Endothelial cell of umbilical vein (primary cell): ENCODE measurements around the gene SLC9A9. TPM values are rescaled to one million over a fixed set of nuclear protein-coding genes. Genes with fewer than 3 reads are reported as not detected.

ENCODE experiments used
- BruUV-seq: library from RNA; stranded (reverse); fragments of 400-500 nt; replicated peaks from 2 replicates; lab custom pipeline; 2021; lab: Mats Ljungman, UMichigan
- CTCF ChIA-PET: fragments of 300-600, 350-600 bp; sonication (Branson Sonifier 250); formaldehyde crosslinking; loops from one replicate; lab custom pipeline; 2021; ENCODE audit warnings: antibody characterized with exemption, inconsistent platforms; lab: Charles Lee
- POLR2A ChIA-PET: fragments of 300-600, 350-600 bp; sonication (Branson Sonifier 250); formaldehyde crosslinking; loops from one replicate; lab custom pipeline; 2021; ENCODE audit warnings: antibody characterized with exemption, inconsistent platforms; lab: Charles Lee
- DNase-seq: peaks from one replicate; pipeline ENCODE4 v3.0.0-alpha.2; 2011; ENCODE audit warnings: low read depth, low spot score
- FAIRE-seq: peaks from 2 replicates; lab custom pipeline; 2011; peaks lifted over from hg19 to GRCh38; lab: Jason Lieb, UNC
- H2AFZ ChIP-seq: 2 replicates; pipeline ENCODE4 v1.6.0; 2012; ENCODE audit warnings: low read depth, low read length, control low read depth, inconsistent platforms
- H3K27ac ChIP-seq: 2 replicates; pipeline ENCODE4 v1.5.1; 2011; ENCODE audit warnings: low read depth, mild to moderate bottlenecking, control low read depth, low read length, moderate library complexity; ENCODE audit not compliant: insufficient read depth
- H3K27me3 ChIP-seq, 2 experiments: 2 replicates each; pipeline versions ENCODE4 v1.6.0 to v1.6.1; 2011; ENCODE audit warnings: low read length in 2 of 2, mixed read lengths in 1 of 2; ENCODE audit not compliant: control insufficient read depth in 2 of 2, insufficient read depth in 2 of 2
- H3K36me3 ChIP-seq, 2 experiments: 2 replicates in 1 of 2; 3 replicates in 1 of 2; pipeline ENCODE4 v1.5.1; 2011; ENCODE audit warnings: low read length in 2 of 2, mild to moderate bottlenecking in 1 of 2, moderate library complexity in 1 of 2; ENCODE audit not compliant: control insufficient read depth in 2 of 2, insufficient read depth in 2 of 2; ENCODE audit errors: extremely low read depth in 1 of 2
- H3K4me1 ChIP-seq: 3 replicates; pipeline ENCODE4 v1.5.1; 2011; ENCODE audit warnings: mild to moderate bottlenecking, low read length; ENCODE audit not compliant: control insufficient read depth, insufficient read depth; ENCODE audit errors: extremely low read depth
- H3K4me2 ChIP-seq: 2 replicates; pipeline ENCODE4 v1.6.1; 2011; ENCODE audit warnings: low read length, control low read depth, mixed read lengths; ENCODE audit not compliant: insufficient read depth
- H3K4me3 ChIP-seq, 3 experiments: fragments of 200-600 bp in 1 of 3; sonication (generic), shearing (Covaris generic) in 1 of 3; replicated peaks in 1 of 3; 2 replicates each; pipeline ENCODE4 v1.5.1; 2011 to 2016; ENCODE audit warnings: control low read depth in 3 of 3, low read length in 3 of 3, mild to moderate bottlenecking in 2 of 3, inconsistent platforms in 1 of 3, low read depth in 1 of 3, moderate library complexity in 1 of 3; ENCODE audit not compliant: insufficient read depth in 1 of 3
- H3K79me2 ChIP-seq: 2 replicates; pipeline ENCODE4 v1.6.0; 2012; ENCODE audit warnings: low read length, inconsistent platforms; ENCODE audit not compliant: control insufficient read depth, insufficient read depth
- H3K9ac ChIP-seq: replicated peaks from 2 replicates; pipeline ENCODE3; 2011; ENCODE audit warnings: low read length, control low read depth; ENCODE audit not compliant: insufficient read depth; ENCODE audit errors: extremely low read depth
- H3K9me1 ChIP-seq: replicated peaks from 3 replicates; pipeline ENCODE4 v1.6.0; 2011; ENCODE audit warnings: mild to moderate bottlenecking, low read length; ENCODE audit not compliant: control insufficient read depth, insufficient read depth; ENCODE audit errors: extremely low read depth
- H3K9me3 ChIP-seq: replicated peaks from 2 replicates; pipeline ENCODE4 v1.5.1; 2012; ENCODE audit warnings: low read length, inconsistent platforms; ENCODE audit not compliant: control insufficient read depth, insufficient read depth
- H4K20me1 ChIP-seq: replicated peaks from 2 replicates; pipeline ENCODE3; 2011; ENCODE audit warnings: mild to moderate bottlenecking, low read length; ENCODE audit not compliant: control insufficient read depth, insufficient read depth; ENCODE audit errors: extremely low read depth
- EZH2 ChIP-seq: IDR thresholded peaks from 2 replicates; pipeline ENCODE4 v1.6.1; 2012; ENCODE audit warnings: borderline replicate concordance, low read depth, mild to moderate bottlenecking, moderate library complexity, low read length, inconsistent platforms; ENCODE audit not compliant: severe bottlenecking
- FOS ChIP-seq: IDR thresholded peaks from 2 replicates; pipeline ENCODE4 v1.6.1; 2011; ENCODE audit warnings: mild to moderate bottlenecking, low read length, moderate library complexity, borderline replicate concordance; ENCODE audit not compliant: insufficient read depth
- GATA2 ChIP-seq: IDR thresholded peaks from 2 replicates; pipeline ENCODE4 v1.7.0; 2011; ENCODE audit warnings: low read depth, mild to moderate bottlenecking, moderate library complexity, mixed read lengths, low read length; ENCODE audit not compliant: insufficient read length, insufficient read depth
- JUN ChIP-seq: IDR thresholded peaks from 2 replicates; pipeline ENCODE4 v1.6.1; 2011; ENCODE audit warnings: borderline replicate concordance, low read depth; ENCODE audit not compliant: insufficient read length, insufficient read depth
- MYC ChIP-seq: IDR thresholded peaks from one replicate; pipeline ENCODE4 v1.6.1; 2011; ENCODE audit warnings: mild to moderate bottlenecking, low read depth, low read length
- POLR2A ChIP-seq: IDR thresholded peaks from 2 replicates; pipeline ENCODE4 v1.6.1; 2012; ENCODE audit warnings: low read depth, mild to moderate bottlenecking, control low read depth, low read length
- POLR2AphosphoS5 ChIP-seq: IDR thresholded peaks from 2 replicates; pipeline ENCODE4 v1.6.1; 2012; ENCODE audit warnings: low read depth, mild to moderate bottlenecking, control low read depth, low read length, moderate library complexity; ENCODE audit not compliant: insufficient read depth
- dilution Hi-C: fragments of 300-500 bp; cut with MboI; formaldehyde crosslinking; loops from one replicate; pipeline ENCODE4 v1.15.0; 2019; ENCODE audit warnings: low sequenced_read_pairs; ENCODE audit not compliant: extremely low pct_ligation_motif_present
- intact Hi-C: fragments of 100-400 bp; cut with micrococcal nuclease; formaldehyde crosslinking; loops from one replicate; pipeline ENCODE4 v1.10.0; 2022
- polyA plus RNA-seq, 4 experiments: library from polyadenylated mRNA; depleted of rRNA in 3 of 4; stranded (reverse) in 3 of 4; unstranded in 1 of 4; fragments of >200 nt; gene quantifications; 2 replicates each; pipeline versions ENCODE4 v1.2.1 to v1.2.3, GENCODE V29; 2011 to 2012; ENCODE audit warnings: missing spikeins in 1 of 4
- total RNA-seq: library from RNA; stranded (reverse); gene quantifications from 2 replicates; pipeline ENCODE4 v1.2.3, GENCODE V29; 2021
- TF ChIP-seq, protein P1 (sequence below): IDR thresholded peaks from 2 replicates; pipeline ENCODE4 v1.6.1; 2011; ENCODE audit not compliant: insufficient read depth, insufficient read length
- TF ChIP-seq, protein P2 (sequence below), 2 donors: IDR thresholded peaks; 1 replicate in 1 of 2; 2 replicates in 1 of 2; pipeline ENCODE4 v1.5.1; 2011; ENCODE audit warnings: low read length in 2 of 2, mild to moderate bottlenecking in 2 of 2, moderate library complexity in 2 of 2, control low read depth in 1 of 2, inconsistent platforms in 1 of 2, low read depth in 1 of 2; ENCODE audit not compliant: insufficient read depth in 1 of 2; ENCODE audit errors: extremely low read depth in 1 of 2

SLC9A9 gene
- total and polyA plus RNA-seq, 2 donors (not counting 3 experiments of a cell fraction or from before 2014, with no cell fraction given): 1.5 to 1.8 TPM

DNA sequence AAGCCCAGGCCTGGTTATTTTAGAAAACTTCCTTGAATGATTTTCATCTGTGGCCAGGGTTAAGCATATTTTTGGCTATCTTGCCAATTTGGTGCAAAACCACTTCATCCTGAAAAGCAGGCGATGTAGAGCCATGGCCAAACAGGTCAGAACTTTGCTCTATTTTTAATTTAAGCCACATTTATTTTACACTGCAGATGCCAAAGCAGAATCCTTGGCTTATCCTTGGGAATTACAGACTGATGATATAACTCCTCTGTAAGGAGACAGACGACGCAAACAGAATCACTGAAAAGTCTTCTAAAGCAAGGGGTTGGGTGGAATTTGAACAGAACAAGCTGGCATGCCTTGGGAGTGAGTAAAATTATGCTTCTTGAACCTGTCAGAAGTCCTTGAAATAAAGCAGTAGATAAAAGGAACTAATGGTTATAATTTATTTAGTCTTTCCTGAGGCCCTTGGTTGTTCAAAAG is 606.8 kb downstream of the SLC9A9 start:
- peaks cover 37% of the 10 kb centered on the region for H3K4me1 ChIP-seq
- ChIA-PET CTCF (interaction anchor here (0.6 to 1.1 kb wide), 4 partner anchors 22 to 433 kb away, joined by 3 to 5 read pairs (median 4); no protein-coding TSS in a partner anchor), POLR2A (no interaction called here)
- no peak for TF ChIP-seq POLR2A
- TF ChIP-seq EZH2: no peak
- no peaks in the 10 kb centered on the region for H3K36me3 ChIP-seq
- dilution Hi-C loops: no loop called here
- DNase-seq: no peak
- BruUV-seq: no TSS peak
- no peaks in the 10 kb centered on the region for H4K20me1 ChIP-seq
- no peaks in the 10 kb centered on the region for H3K79me2 ChIP-seq
- no peaks in the 10 kb centered on the region for H3K27me3 ChIP-seq
- no peaks in the 10 kb centered on the region for H3K9me3 ChIP-seq
- H3K27ac ChIP-seq: no peak overlapping the region
- no peak overlapping the region for H3K9ac ChIP-seq
- no peak overlapping the region for H3K4me2 ChIP-seq
- FAIRE-seq: no peak
- H3K4me3 ChIP-seq: no peak overlapping the region
- no peak overlapping the region for H2AFZ ChIP-seq
- H3K9me1 ChIP-seq: no peaks in the 10 kb centered on the region
- intact Hi-C loops: no loop called here

DNA sequence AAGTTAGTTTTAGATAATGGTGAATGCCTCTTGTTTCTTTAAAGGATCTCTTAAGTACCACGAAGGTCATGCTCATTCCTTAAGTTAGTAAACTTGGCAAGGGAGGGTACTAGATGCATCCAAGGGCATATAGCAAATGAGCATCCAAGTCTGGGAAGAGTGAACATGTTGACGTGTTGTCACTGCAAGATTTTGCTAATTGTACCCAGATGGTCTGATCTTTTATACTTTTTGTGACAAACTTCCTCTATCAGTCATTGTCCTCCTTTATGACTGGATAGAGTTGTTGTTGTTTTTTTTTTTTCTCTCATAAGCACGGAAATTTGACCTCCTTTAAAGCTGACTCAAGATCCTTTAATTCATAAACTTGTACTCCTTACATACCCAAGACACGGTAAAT is 607.4 kb downstream of the SLC9A9 start:
- FAIRE-seq (peak; percentile 77), DNase-seq (no peak)
- dilution Hi-C loops (no loop called here), intact Hi-C loops (no loop called here)
- Histone ChIP-seq H3K4me3 (no peak overlapping the region), H3K27ac (no peak overlapping the region), H3K4me1 (peaks cover 37% of the 10 kb centered on the region), H3K9me1 (no peaks in the 10 kb centered on the region), H3K9me3 (no peaks in the 10 kb centered on the region), H3K4me2 (peak overlapping the region; percentile 18), H3K79me2 (no peaks in the 10 kb centered on the region), H4K20me1 (no peaks in the 10 kb centered on the region), H3K9ac (no peak overlapping the region), H2AFZ (peak overlapping the region; percentile 24), H3K36me3 (no peaks in the 10 kb centered on the region), H3K27me3 (no peaks in the 10 kb centered on the region)
- BruUV-seq: no TSS peak
- ChIA-PET CTCF (interaction anchor here (0.6 to 1.1 kb wide), 3 partner anchors 21 to 433 kb away, joined by 3 to 5 read pairs (median 4); no protein-coding TSS in a partner anchor), POLR2A (no interaction called here)
- TF ChIP-seq FOS (no peak), MYC (no peak), POLR2A (no peak), JUN (no peak), POLR2AphosphoS5 (no peak), EZH2 (no peak), GATA2 (no peak)
- TF ChIP-seq, protein P1, sequence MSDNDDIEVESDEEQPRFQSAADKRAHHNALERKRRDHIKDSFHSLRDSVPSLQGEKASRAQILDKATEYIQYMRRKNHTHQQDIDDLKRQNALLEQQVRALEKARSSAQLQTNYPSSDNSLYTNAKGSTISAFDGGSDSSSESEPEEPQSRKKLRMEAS: no peak
- TF ChIP-seq, protein P2, sequence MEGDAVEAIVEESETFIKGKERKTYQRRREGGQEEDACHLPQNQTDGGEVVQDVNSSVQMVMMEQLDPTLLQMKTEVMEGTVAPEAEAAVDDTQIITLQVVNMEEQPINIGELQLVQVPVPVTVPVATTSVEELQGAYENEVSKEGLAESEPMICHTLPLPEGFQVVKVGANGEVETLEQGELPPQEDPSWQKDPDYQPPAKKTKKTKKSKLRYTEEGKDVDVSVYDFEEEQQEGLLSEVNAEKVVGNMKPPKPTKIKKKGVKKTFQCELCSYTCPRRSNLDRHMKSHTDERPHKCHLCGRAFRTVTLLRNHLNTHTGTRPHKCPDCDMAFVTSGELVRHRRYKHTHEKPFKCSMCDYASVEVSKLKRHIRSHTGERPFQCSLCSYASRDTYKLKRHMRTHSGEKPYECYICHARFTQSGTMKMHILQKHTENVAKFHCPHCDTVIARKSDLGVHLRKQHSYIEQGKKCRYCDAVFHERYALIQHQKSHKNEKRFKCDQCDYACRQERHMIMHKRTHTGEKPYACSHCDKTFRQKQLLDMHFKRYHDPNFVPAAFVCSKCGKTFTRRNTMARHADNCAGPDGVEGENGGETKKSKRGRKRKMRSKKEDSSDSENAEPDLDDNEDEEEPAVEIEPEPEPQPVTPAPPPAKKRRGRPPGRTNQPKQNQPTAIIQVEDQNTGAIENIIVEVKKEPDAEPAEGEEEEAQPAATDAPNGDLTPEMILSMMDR (IDR thresholded peaks at IDR 0.05; ENCODE audit: extremely low read depth in 1 of 2, insufficient read depth in 1 of 2, low read depth in 1 of 2, low read length in 2 of 2): no peak
